Fibroblast of lung (primary cell): Measurements from ENCODE around the gene CIC. TPM values are rescaled to one million over a fixed set of nuclear protein-coding genes. Genes with fewer than 3 reads are reported as not detected.
"Not testable (repeated sequence)": the region's sequence is repeated elsewhere in the genome, so short reads cannot be mapped to it uniquely, and the experiment has no call there.

ENCODE experiments used
- DNase-seq, 2 donors: peaks; one replicate each; pipeline versions ENCODE4 v3.0.0 to v3.0.0-alpha.2; 2010; ENCODE audit warnings: low read depth in 2 of 2
- H2AFZ ChIP-seq: 2 replicates; pipeline ENCODE4 v1.5.1; 2012; ENCODE audit warnings: low read length, control low read depth, inconsistent platforms
- H3K27ac ChIP-seq: 2 replicates; pipeline ENCODE4 v1.5.1; 2011; ENCODE audit warnings: low read length, control low read depth; ENCODE audit not compliant: insufficient read depth
- H3K27me3 ChIP-seq: 2 replicates; pipeline ENCODE4 v1.5.1; 2011; ENCODE audit warnings: mild to moderate bottlenecking, low read length; ENCODE audit not compliant: control insufficient read depth, insufficient read depth
- H3K36me3 ChIP-seq: 2 replicates; pipeline ENCODE4 v1.5.1; 2011; ENCODE audit warnings: low read length; ENCODE audit not compliant: control insufficient read depth, insufficient read depth
- H3K4me1 ChIP-seq: 2 replicates; pipeline ENCODE4 v1.5.1; 2011; ENCODE audit warnings: low read length; ENCODE audit not compliant: control insufficient read depth, insufficient read depth; ENCODE audit errors: extremely low read depth
- H3K4me2 ChIP-seq: 2 replicates; pipeline ENCODE4 v1.5.1; 2011; ENCODE audit warnings: low read length, control low read depth; ENCODE audit not compliant: insufficient read depth; ENCODE audit errors: extremely low read depth
- H3K4me3 ChIP-seq, 4 experiments: fragments of 200-600 bp in 1 of 4; sonication (generic) in 1 of 4; replicated peaks in 1 of 4; 2 replicates each; pipeline ENCODE4 v1.5.1; 2011 to 2016; ENCODE audit warnings: low read length in 4 of 4, low read depth in 3 of 4, mild to moderate bottlenecking in 3 of 4, control low read depth in 2 of 4, inconsistent platforms in 1 of 4, mixed read lengths in 1 of 4; ENCODE audit not compliant: insufficient read depth in 1 of 4; ENCODE audit errors: control extremely low read depth in 1 of 4
- H3K79me2 ChIP-seq: 2 replicates; pipeline ENCODE4 v1.5.1; 2012; ENCODE audit warnings: mild to moderate bottlenecking, low read length, inconsistent platforms; ENCODE audit not compliant: control insufficient read depth, insufficient read depth
- H3K9ac ChIP-seq: 2 replicates; pipeline ENCODE4 v1.5.1; 2011; ENCODE audit warnings: mild to moderate bottlenecking, low read length, control low read depth; ENCODE audit not compliant: insufficient read depth
- H3K9me3 ChIP-seq: 2 replicates; pipeline ENCODE4 v1.5.1; 2012; ENCODE audit warnings: low read depth, low read length; ENCODE audit not compliant: control insufficient read depth, insufficient read depth
- H4K20me1 ChIP-seq: 2 replicates; pipeline ENCODE4 v1.5.1; 2011; ENCODE audit warnings: low read length; ENCODE audit not compliant: control insufficient read depth, insufficient read depth; ENCODE audit errors: extremely low read depth
- EZH2 ChIP-seq: IDR thresholded peaks from 2 replicates; pipeline ENCODE4 v1.5.1; 2012; ENCODE audit warnings: low read length, control low read depth, mild to moderate bottlenecking; ENCODE audit errors: missing control alignments
- polyA plus RNA-seq, 2 donors: library from polyadenylated mRNA; depleted of rRNA in 1 of 2; stranded (reverse) in 1 of 2; unstranded in 1 of 2; fragments of >200 nt; gene quantifications; 2 replicates each; pipeline ENCODE4 v1.2.1, GENCODE V29; 2011 to 2012; ENCODE audit warnings: missing spikeins in 1 of 2
- total RNA-seq: library from RNA; depleted of rRNA; stranded (reverse); fragments of >200 nt; gene quantifications from 2 replicates; pipeline ENCODE4 v1.2.1, GENCODE V29; 2014
- TF ChIP-seq, protein P1 (sequence below), 2 donors: IDR thresholded peaks in 1 of 2; conservative IDR thresholded peaks in 1 of 2; 1 replicate in 1 of 2; 2 replicates in 1 of 2; pipeline ENCODE4 v1.5.1; 2011 to 2012; ENCODE audit warnings: low read length in 2 of 2, control low read depth in 1 of 2, inconsistent platforms in 1 of 2, low read depth in 1 of 2, mild to moderate bottlenecking in 1 of 2

CIC gene
- total and polyA plus RNA-seq, 2 donors (not counting 1 experiment from before 2014, with no cell fraction given): 8.5 to 23.6 TPM

DNA sequence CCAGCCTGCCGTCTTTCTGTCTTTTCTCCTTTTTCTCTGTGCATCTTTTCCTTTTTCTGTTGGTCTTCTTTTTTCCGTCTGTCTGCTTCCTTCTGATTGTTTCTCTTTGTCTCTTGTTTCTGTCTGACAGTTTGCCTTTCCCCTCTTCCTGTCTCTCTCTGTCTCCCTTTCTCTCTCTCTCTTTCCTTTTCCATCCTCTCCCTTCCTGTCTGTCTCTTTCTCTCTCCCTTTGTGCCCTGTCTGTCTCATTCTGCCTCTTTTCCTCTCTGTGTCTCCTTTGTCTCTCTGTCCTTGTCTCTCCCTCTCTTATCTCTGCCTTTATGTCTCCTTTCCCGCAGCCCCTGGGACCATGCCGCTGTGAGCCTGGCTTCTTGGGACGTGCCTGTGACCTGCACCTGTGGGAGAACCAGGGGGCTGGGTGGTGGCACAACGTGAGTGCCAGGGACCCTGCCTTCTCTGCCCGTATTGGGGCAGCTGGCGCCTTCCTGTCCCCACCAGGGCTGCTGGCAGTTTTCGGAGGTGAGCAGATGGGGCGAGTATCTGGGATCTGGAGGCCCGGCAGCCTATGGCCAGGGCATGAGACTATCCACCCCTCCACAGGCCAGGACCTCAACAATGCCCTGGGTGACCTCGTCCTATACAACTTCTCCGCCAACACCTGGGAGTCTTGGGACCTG lies 65.8 kb downstream of the CIC start:
- no peak for DNase-seq
- H3K36me3 ChIP-seq: no peaks in the 10 kb centered on the region
- H3K4me2 ChIP-seq: no peak overlapping the region
- no peaks in the 10 kb centered on the region for H3K9me3 ChIP-seq
- H4K20me1 ChIP-seq: no peaks in the 10 kb centered on the region
- no peaks in the 10 kb centered on the region for H3K27me3 ChIP-seq
- H3K79me2 ChIP-seq: no peaks in the 10 kb centered on the region
- H3K27ac ChIP-seq: no peak overlapping the region
- TF ChIP-seq, protein P1, sequence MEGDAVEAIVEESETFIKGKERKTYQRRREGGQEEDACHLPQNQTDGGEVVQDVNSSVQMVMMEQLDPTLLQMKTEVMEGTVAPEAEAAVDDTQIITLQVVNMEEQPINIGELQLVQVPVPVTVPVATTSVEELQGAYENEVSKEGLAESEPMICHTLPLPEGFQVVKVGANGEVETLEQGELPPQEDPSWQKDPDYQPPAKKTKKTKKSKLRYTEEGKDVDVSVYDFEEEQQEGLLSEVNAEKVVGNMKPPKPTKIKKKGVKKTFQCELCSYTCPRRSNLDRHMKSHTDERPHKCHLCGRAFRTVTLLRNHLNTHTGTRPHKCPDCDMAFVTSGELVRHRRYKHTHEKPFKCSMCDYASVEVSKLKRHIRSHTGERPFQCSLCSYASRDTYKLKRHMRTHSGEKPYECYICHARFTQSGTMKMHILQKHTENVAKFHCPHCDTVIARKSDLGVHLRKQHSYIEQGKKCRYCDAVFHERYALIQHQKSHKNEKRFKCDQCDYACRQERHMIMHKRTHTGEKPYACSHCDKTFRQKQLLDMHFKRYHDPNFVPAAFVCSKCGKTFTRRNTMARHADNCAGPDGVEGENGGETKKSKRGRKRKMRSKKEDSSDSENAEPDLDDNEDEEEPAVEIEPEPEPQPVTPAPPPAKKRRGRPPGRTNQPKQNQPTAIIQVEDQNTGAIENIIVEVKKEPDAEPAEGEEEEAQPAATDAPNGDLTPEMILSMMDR (conservative IDR thresholded peaks at IDR 0.05 in 1 of 2, IDR thresholded peaks at IDR 0.05 in 1 of 2; ENCODE audit: low read depth in 1 of 2, low read length in 2 of 2): no peak
- no peak for TF ChIP-seq EZH2
- H2AFZ ChIP-seq: no peak overlapping the region
- H3K4me1 ChIP-seq: no peaks in the 10 kb centered on the region
- H3K9ac ChIP-seq: no peak overlapping the region
- no peak overlapping the region for H3K4me3 ChIP-seq

DNA sequence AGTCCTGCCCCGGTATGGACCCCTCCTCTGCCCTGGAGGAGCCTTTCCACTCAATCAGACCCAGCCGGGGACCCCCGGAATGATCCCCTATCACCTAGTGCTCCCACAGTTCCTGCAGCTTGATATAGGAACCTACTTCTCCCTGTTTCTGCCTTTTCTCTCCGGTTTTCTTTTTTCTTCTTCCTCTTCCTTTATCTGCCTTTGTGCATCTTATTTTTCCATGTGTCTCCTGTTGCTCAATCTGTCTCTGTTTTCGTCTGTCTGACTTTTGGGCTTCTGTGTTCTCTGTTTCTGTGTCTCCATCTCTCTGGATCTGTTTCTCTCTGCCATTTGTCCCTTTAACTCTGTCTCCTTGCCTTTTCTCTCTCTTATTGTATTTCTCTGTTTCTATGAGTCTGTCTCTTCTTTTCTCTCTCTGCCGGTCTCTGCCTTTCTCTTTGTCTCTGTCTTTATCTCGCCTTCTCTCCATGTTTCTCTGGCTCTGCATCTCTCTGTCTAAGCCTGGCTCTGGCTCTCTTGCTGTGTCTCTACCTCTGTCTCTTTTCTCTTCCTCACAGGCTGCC lies 66.4 kb downstream of the CIC start:
- Histone ChIP-seq H3K27ac (no peak overlapping the region), H2AFZ (no peak overlapping the region), H3K27me3 (no peaks in the 10 kb centered on the region), H3K4me1 (no peaks in the 10 kb centered on the region), H3K9ac (no peak overlapping the region), H3K79me2 (no peaks in the 10 kb centered on the region), H3K36me3 (no peaks in the 10 kb centered on the region), H4K20me1 (no peaks in the 10 kb centered on the region), H3K4me2 (no peak overlapping the region), H3K9me3 (no peaks in the 10 kb centered on the region), H3K4me3 (no peak overlapping the region)
- no peak for DNase-seq
- no peak for TF ChIP-seq EZH2
- TF ChIP-seq, protein P1 (conservative IDR thresholded peaks at IDR 0.05 in 1 of 2, IDR thresholded peaks at IDR 0.05 in 1 of 2; ENCODE audit: low read depth in 1 of 2, low read length in 2 of 2): no peak

DNA sequence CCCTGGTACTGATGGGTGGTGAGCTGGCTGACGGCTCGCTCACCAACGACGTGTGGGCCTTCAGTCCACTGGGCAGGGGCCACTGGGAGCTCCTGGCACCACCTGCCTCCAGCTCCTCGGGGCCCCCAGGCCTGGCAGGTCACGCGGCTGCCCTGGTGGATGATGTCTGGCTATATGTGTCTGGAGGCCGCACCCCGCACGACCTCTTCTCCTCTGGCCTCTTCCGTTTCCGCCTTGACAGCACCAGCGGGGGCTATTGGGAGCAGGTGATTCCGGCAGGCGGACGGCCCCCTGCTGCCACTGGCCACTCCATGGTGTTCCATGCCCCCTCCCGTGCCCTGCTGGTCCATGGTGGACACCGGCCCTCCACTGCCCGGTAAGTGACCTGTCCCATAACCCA lies 66.9 kb downstream of the CIC start:
- Histone ChIP-seq H3K4me1 (no peaks in the 10 kb centered on the region), H4K20me1 (no peaks in the 10 kb centered on the region), H3K27ac (no peak overlapping the region), H3K36me3 (no peaks in the 10 kb centered on the region), H3K9ac (no peak overlapping the region), H3K9me3 (no peaks in the 10 kb centered on the region), H3K4me2 (no peak overlapping the region), H3K4me3 (no peak overlapping the region), H3K27me3 (no peaks in the 10 kb centered on the region), H2AFZ (no peak overlapping the region), H3K79me2 (no peaks in the 10 kb centered on the region)
- TF ChIP-seq, protein P1 (conservative IDR thresholded peaks at IDR 0.05 in 1 of 2, IDR thresholded peaks at IDR 0.05 in 1 of 2; ENCODE audit: low read depth in 1 of 2, low read length in 2 of 2): no peak
- no peak for TF ChIP-seq EZH2
- DNase-seq: no peak

DNA sequence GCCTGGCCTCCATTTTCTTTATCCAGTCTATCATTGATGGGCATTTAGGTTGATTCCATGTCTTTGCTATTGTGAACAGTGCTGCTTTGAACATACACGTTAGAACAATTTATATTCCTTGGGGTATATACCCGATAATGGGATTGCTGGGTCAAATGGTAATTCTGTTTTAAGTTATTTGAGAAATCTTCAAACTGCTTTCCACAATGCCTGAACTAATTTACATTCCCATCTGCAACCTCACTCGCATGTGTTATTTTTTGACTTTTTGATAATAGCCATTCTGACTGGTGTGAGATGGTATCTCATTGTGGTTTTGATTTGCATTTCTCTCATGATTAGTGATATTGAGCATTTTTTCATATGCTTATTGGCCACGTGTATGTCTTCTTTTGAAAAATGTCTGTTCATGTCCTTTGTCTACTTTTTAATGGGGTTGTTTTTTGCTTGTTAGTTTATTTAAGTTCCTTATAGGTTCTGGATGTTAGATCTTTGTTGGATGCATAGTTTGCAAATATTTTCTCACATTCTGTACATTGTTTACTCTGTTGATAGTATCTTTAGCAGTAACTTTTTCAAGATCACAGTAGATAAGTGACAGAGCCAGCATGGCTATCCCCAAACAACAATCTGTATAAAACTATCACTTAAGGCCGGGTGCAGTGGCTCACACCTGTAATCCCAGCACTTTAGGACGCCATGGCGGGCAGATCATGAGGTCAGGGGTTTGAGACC lies 70.2 kb downstream of the CIC start:
- not testable (repeated sequence) for H3K9ac ChIP-seq, H3K27me3 ChIP-seq, H3K27ac ChIP-seq, H4K20me1 ChIP-seq, H3K36me3 ChIP-seq, H3K9me3 ChIP-seq, DNase-seq, H3K4me3 ChIP-seq, H3K79me2 ChIP-seq, H3K4me2 ChIP-seq, H2AFZ ChIP-seq, H3K4me1 ChIP-seq
